Astrocyte (in vitro differentiated cells and primary cell): ENCODE measurements around the gene GABBR2.

Source experiments
- EZH2 ChIP-seq: IDR thresholded peaks from 2 replicates; pipeline ENCODE4 v1.6.1; 2012; ENCODE audit warnings: mild to moderate bottlenecking, low read length, inconsistent platforms; ENCODE audit not compliant: insufficient read depth
- TF ChIP-seq, protein P1 (sequence below): IDR thresholded peaks from 2 replicates; pipeline ENCODE4 v1.5.1; 2011; ENCODE audit warnings: low read depth, mild to moderate bottlenecking, inconsistent platforms, low read length, moderate library complexity; ENCODE audit not compliant: insufficient read depth

DNA sequence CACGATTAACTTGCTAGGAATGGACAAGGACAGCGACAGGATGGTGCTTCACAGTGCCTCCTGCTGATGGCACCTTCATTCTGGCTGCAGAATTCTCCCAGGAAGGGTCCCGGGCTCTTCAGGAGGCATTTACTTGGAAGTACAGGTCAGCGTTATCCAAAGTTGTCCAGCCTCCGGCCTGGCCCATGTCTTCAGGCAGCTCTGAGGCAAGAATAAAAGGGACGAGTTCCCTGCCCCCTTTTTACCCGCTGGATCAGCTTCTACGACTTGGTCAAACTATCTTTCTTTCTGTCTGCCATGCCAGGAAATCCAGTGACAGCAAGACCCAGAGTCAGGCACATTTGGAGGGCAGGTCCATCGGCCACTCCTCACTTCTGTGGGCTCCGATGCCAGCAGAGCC lies 23.4 kb upstream of the GABBR2 start:
- TF ChIP-seq, protein P1, sequence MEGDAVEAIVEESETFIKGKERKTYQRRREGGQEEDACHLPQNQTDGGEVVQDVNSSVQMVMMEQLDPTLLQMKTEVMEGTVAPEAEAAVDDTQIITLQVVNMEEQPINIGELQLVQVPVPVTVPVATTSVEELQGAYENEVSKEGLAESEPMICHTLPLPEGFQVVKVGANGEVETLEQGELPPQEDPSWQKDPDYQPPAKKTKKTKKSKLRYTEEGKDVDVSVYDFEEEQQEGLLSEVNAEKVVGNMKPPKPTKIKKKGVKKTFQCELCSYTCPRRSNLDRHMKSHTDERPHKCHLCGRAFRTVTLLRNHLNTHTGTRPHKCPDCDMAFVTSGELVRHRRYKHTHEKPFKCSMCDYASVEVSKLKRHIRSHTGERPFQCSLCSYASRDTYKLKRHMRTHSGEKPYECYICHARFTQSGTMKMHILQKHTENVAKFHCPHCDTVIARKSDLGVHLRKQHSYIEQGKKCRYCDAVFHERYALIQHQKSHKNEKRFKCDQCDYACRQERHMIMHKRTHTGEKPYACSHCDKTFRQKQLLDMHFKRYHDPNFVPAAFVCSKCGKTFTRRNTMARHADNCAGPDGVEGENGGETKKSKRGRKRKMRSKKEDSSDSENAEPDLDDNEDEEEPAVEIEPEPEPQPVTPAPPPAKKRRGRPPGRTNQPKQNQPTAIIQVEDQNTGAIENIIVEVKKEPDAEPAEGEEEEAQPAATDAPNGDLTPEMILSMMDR, result no peak
- no peak for TF ChIP-seq EZH2
